T-cell (primary cell): Measurements from ENCODE around the gene FAM171A1. TPM values are rescaled to one million over a fixed set of nuclear protein-coding genes. Genes with fewer than 3 reads are reported as not detected.

Source experiments
- ATAC-seq, 4 experiments: fragments of 200-7000 bp in 3 of 4; fragments of 150-1000 bp in 1 of 4; cut with Tn5 transposase; replicated peaks in 1 of 4; 1 replicate in 3 of 4; 2 replicates in 1 of 4; pipeline ENCODE4 v1.10.0; 2021; ENCODE audit warnings: moderate library complexity in 3 of 4, mild to moderate bottlenecking in 2 of 4, moderate number of reproducible peaks in 1 of 4
- CTCF ChIA-PET, 2 donors: fragments of 300-600 bp; sonication (Branson Sonifier 250); formaldehyde crosslinking; loops; one replicate each; lab custom pipeline; 2022; ENCODE audit warnings: antibody characterized with exemption in 2 of 2; lab: Charles Lee
- POLR2A ChIA-PET, 2 donors: fragments of 300-600 bp; sonication (Branson Sonifier 250); formaldehyde crosslinking; loops; one replicate each; lab custom pipeline; 2022; ENCODE audit warnings: antibody characterized with exemption in 2 of 2; lab: Charles Lee
- DNase-seq, 35 experiments: peaks; one replicate each; pipeline versions ENCODE4 v3.0.0 to v3.0.0-alpha.2; 2013 to 2023
- H3K27ac ChIP-seq: one replicate; pipeline ENCODE4 v1.5.1; 2013; ENCODE audit warnings: low read length
- H3K27me3 ChIP-seq, 2 experiments: replicated peaks in 1 of 2; 1 replicate in 1 of 2; 2 replicates in 1 of 2; pipeline versions ENCODE4 v1.6.1 to v1.7.0; 2013; ENCODE audit warnings: low read length in 1 of 2, mixed read lengths in 1 of 2; ENCODE audit not compliant: control insufficient read depth in 2 of 2, insufficient read depth in 2 of 2; ENCODE audit errors: extremely low read depth in 1 of 2
- H3K36me3 ChIP-seq, 2 donors: 1 replicate in 1 of 2; 2 replicates in 1 of 2; pipeline versions ENCODE4 v1.6.1 to v1.7.0; 2013; ENCODE audit warnings: low read length in 1 of 2; ENCODE audit not compliant: control insufficient read depth in 2 of 2, insufficient read depth in 1 of 2; ENCODE audit errors: extremely low read depth in 1 of 2
- H3K4me1 ChIP-seq, 2 experiments: 1 replicate in 1 of 2; 2 replicates in 1 of 2; pipeline versions ENCODE4 v1.6.1 to v1.7.0; 2013; ENCODE audit warnings: low read length in 2 of 2, mixed read lengths in 1 of 2; ENCODE audit not compliant: insufficient read depth in 2 of 2, control insufficient read depth in 1 of 2; ENCODE audit errors: extremely low read depth in 1 of 2
- H3K4me3 ChIP-seq, 2 donors: 1 replicate in 1 of 2; 2 replicates in 1 of 2; pipeline versions ENCODE4 v1.5.1 to v1.7.0; 2013; ENCODE audit warnings: mild to moderate bottlenecking in 2 of 2, low read length in 1 of 2, moderate library complexity in 1 of 2; ENCODE audit not compliant: control insufficient read depth in 1 of 2; ENCODE audit errors: extremely low read depth in 1 of 2
- H3K9me3 ChIP-seq: 2 replicates; pipeline ENCODE4 v1.7.0; 2013
- H3K27ac Mint-ChIP-seq, 2 donors: one replicate each; pipeline ENCODE4 v1.8.0; 2020 to 2021; ENCODE audit warnings: mild to moderate bottlenecking in 2 of 2, mixed read lengths in 2 of 2
- H3K27me3 Mint-ChIP-seq, 2 donors: one replicate each; pipeline ENCODE4 v1.8.0; 2021 to 2022; ENCODE audit warnings: mixed read lengths in 2 of 2
- H3K36me3 Mint-ChIP-seq: one replicate; pipeline ENCODE4 v1.8.0; 2021; ENCODE audit warnings: mixed read lengths
- H3K4me1 Mint-ChIP-seq, 3 donors: one replicate each; pipeline ENCODE4 v1.8.0; 2020 to 2022; ENCODE audit warnings: mixed read lengths in 3 of 3, mild to moderate bottlenecking in 1 of 3
- H3K4me3 Mint-ChIP-seq, 3 donors: one replicate each; pipeline ENCODE4 v1.8.0; 2020 to 2022; ENCODE audit warnings: mild to moderate bottlenecking in 3 of 3, mixed read lengths in 3 of 3, moderate library complexity in 3 of 3
- H3K9me3 Mint-ChIP-seq, 3 donors: one replicate each; pipeline ENCODE4 v1.8.0; 2020 to 2022; ENCODE audit warnings: mixed read lengths in 3 of 3
- WGBS: methylation state at CpG from one replicate; pipeline ENCODE4 v1.1.5; 2013; ENCODE audit warnings: missing lambda C conversion rate; ENCODE audit not compliant: insufficient coverage; 5-methylcytosine and 5-hydroxymethylcytosine counted together
- total RNA-seq, 35 experiments: library from RNA in 6 of 35; stranded (reverse) in 6 of 35; fragments of 120-200 nt in 1 of 35; gene quantifications; one replicate each; pipeline versions ENCODE4 v1.2.1 to v1.2.4 and lab custom pipeline; 2013 to 2026

Gene FAM171A1
- total RNA-seq, 5 donors from 2014 or later (not counting 1 experiment from before 2014, with no cell fraction given) = 4.6 to 8.6 (median 7.2) TPM

DNA sequence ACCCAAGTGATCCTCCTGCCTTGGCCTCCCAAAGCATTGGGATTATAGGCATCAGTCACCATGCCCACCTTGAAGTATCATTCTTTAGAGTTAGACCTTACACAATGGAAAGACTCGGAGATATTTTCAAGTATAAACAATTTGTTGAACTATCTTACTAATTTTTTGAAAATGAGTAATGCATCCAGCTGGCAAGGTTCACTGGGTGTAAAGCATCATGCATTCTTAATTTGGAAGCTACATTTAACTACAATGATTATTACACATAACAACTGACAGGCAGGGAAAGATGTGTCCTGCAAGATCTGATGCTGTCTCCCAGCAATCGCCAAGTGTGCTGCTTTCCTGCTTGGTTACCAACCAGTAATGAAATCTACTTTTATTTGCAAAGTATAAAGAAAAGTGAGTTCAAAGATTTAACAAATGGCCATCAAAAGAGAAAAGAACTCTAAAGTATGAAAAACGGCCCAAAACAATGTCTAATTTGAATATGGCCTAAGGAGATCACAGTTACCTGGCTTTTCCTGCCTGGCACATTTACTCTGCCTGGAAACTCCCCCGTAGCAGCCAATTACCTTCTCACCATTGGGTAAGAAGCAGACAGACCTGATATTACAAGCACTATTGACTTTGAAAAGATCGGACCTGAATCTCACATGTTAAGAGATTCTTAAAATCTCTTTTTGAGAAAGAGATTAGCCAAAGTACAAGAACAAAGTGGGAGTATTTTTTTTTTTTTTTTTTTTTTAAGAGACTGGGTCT lies 143.3 kb downstream of the FAM171A1 start:
- peaks cover 0 to 3% of the 10 kb centered on the region in 2 donors for H3K36me3 ChIP-seq
- Mint-ChIP-seq H3K36me3 (peaks cover 27% of the 10 kb centered on the region), H3K4me1 (peaks cover 0 to 7% (median 6%) of the 10 kb centered on the region in 3 donors), H3K27me3 (no peaks in the 10 kb centered on the region), H3K4me3 (no peak overlapping the region), H3K27ac (no peak overlapping the region), H3K9me3 (peaks cover 0 to 14% (median 5%) of the 10 kb centered on the region in 3 donors)
- ChIA-PET POLR2A (no interaction called here), CTCF (interaction anchor here in 1 of 2 donors (0.7 kb wide), 1 partner anchor 1502 kb away, joined by 5 read pairs; no protein-coding TSS in a partner anchor)
- no peak overlapping the region for H3K4me3 ChIP-seq
- H3K27me3 ChIP-seq = no peaks in the 10 kb centered on the region
- no peak for DNase-seq
- H3K27ac ChIP-seq = no peak overlapping the region
- H3K9me3 ChIP-seq = no peaks in the 10 kb centered on the region
- H3K4me1 ChIP-seq = no peaks in the 10 kb centered on the region
- no CpG with 5 or more reads among the region's 5 CpGs for WGBS
- ATAC-seq = no peak

- CTCF ChIA-PET = no interaction called here
- ATAC-seq (no peak), DNase-seq (no peak)
- peaks cover 0 to 14% (median 5%) of the 10 kb centered on the region in 3 donors for H3K9me3 Mint-ChIP-seq
- no peaks in the 10 kb centered on the region for H3K4me1 ChIP-seq
- no peaks in the 10 kb centered on the region for H3K27me3 Mint-ChIP-seq
- peaks cover 32% of the 10 kb centered on the region for H3K36me3 Mint-ChIP-seq
- H3K27ac ChIP-seq = no peak overlapping the region
- WGBS = 96% methylated on average over 10 of the region's 10 CpGs
- H3K4me3 ChIP-seq = no peak overlapping the region
- H3K9me3 ChIP-seq = no peaks in the 10 kb centered on the region
- no peak overlapping the region for H3K4me3 Mint-ChIP-seq
- H3K27me3 ChIP-seq = no peaks in the 10 kb centered on the region
- POLR2A ChIA-PET = no interaction called here
- no peak overlapping the region for H3K27ac Mint-ChIP-seq
- H3K36me3 ChIP-seq = peaks cover 0 to 4% of the 10 kb centered on the region in 2 donors
- peaks cover 0 to 12% (median 1%) of the 10 kb centered on the region in 3 donors for H3K4me1 Mint-ChIP-seq
Measured at GRCh38 chr10:15225511-15225910, 145.6 kb downstream of the FAM171A1 start.

- peaks cover 0 to 14% (median 5%) of the 10 kb centered on the region in 3 donors for H3K9me3 Mint-ChIP-seq
- no peaks in the 10 kb centered on the region for H3K27me3 Mint-ChIP-seq
- CTCF ChIA-PET = no interaction called here
- Histone ChIP-seq H3K27ac (no peak overlapping the region), H3K27me3 (no peaks in the 10 kb centered on the region), H3K9me3 (no peaks in the 10 kb centered on the region), H3K4me3 (no peak overlapping the region), H3K4me1 (no peaks in the 10 kb centered on the region), H3K36me3 (peaks cover 2 to 6% of the 10 kb centered on the region in 2 donors)
- DNase-seq (no peak), ATAC-seq (no peak)
- peaks cover 38% of the 10 kb centered on the region for H3K36me3 Mint-ChIP-seq
- peaks cover 0 to 11% (median 1%) of the 10 kb centered on the region in 3 donors for H3K4me1 Mint-ChIP-seq
- WGBS = 96% methylated on average over 3 of the region's 5 CpGs
- POLR2A ChIA-PET = no interaction called here
- H3K27ac Mint-ChIP-seq = no peak overlapping the region
- no peak overlapping the region for H3K4me3 Mint-ChIP-seq
Measured at GRCh38 chr10:15224948-15225347, 146.1 kb downstream of the FAM171A1 start.

DNA sequence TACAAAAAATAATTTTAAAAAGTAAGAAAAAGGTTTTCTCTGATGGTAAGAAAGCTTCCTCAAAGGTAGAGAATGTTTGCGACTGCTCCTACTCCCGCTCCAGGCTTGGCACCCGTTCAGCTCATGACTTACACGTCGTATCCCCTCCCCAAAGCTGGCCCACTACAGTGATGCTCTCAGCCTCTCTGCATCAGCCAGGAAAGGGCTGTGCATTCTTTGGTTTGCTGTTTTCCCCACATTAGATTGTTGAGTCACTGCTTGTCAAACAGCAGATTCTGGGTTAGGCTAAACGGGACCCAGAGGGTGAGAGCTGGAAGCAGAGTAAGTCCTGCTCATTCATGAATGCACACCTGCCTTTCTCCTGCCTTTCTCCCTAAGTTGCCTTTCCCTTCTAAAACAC lies 147.9 kb downstream of the FAM171A1 start:
- ChIA-PET POLR2A (no interaction called here), CTCF (no interaction called here)
- H3K27ac Mint-ChIP-seq = no peak overlapping the region
- no peak overlapping the region for H3K4me3 Mint-ChIP-seq
- ATAC-seq = no peak
- H3K4me1 ChIP-seq = no peaks in the 10 kb centered on the region
- no peaks in the 10 kb centered on the region for H3K27me3 ChIP-seq
- no peaks in the 10 kb centered on the region for H3K27me3 Mint-ChIP-seq
- no peak overlapping the region for H3K27ac ChIP-seq
- DNase-seq = no peak
- no peaks in the 10 kb centered on the region for H3K9me3 ChIP-seq
- peaks cover 43% of the 10 kb centered on the region for H3K36me3 Mint-ChIP-seq
- 88% methylated on average over 1 of the region's 6 CpGs for WGBS
- no peak overlapping the region for H3K4me3 ChIP-seq
- peaks cover 0 to 5% (median 1%) of the 10 kb centered on the region in 3 donors for H3K4me1 Mint-ChIP-seq
- peaks cover 3 to 6% of the 10 kb centered on the region in 2 donors for H3K36me3 ChIP-seq
- peaks cover 0 to 14% (median 5%) of the 10 kb centered on the region in 3 donors for H3K9me3 Mint-ChIP-seq

- Mint-ChIP-seq H3K4me3 (no peak overlapping the region), H3K27me3 (no peaks in the 10 kb centered on the region), H3K4me1 (peaks cover 0 to 5% (median 0%) of the 10 kb centered on the region in 3 donors), H3K27ac (no peak overlapping the region), H3K9me3 (peaks cover 0 to 14% (median 5%) of the 10 kb centered on the region in 3 donors), H3K36me3 (peaks cover 40% of the 10 kb centered on the region)
- POLR2A ChIA-PET = no interaction called here
- H3K27me3 ChIP-seq = no peaks in the 10 kb centered on the region
- H3K9me3 ChIP-seq = no peaks in the 10 kb centered on the region
- no peak overlapping the region for H3K27ac ChIP-seq
- H3K36me3 ChIP-seq = peaks cover 3 to 6% of the 10 kb centered on the region in 2 donors
- no peaks in the 10 kb centered on the region for H3K4me1 ChIP-seq
- DNase-seq (no peak), ATAC-seq (no peak)
- no peak overlapping the region for H3K4me3 ChIP-seq
- whole genome bisulfite sequencing = 86% methylated on average over 7 of the region's 10 CpGs
- CTCF ChIA-PET = no interaction called here
Measured at GRCh38 chr10:15222511-15222910, 148.6 kb downstream of the FAM171A1 start.

GRCh38 chr10:15220445-15220844 lies 150.6 kb downstream of the FAM171A1 start:
- no peaks in the 10 kb centered on the region for H3K27me3 Mint-ChIP-seq
- H3K4me1 ChIP-seq = no peaks in the 10 kb centered on the region
- no peaks in the 10 kb centered on the region for H3K27me3 ChIP-seq
- no peak overlapping the region for H3K4me3 ChIP-seq
- POLR2A ChIA-PET = no interaction called here
- H3K27ac ChIP-seq = no peak overlapping the region
- peaks cover 0 to 14% (median 5%) of the 10 kb centered on the region in 3 donors for H3K9me3 Mint-ChIP-seq
- peaks cover 3 to 5% of the 10 kb centered on the region in 2 donors for H3K36me3 ChIP-seq
- no peaks in the 10 kb centered on the region for H3K9me3 ChIP-seq
- peaks cover 32% of the 10 kb centered on the region for H3K36me3 Mint-ChIP-seq
- ATAC-seq (no peak), DNase-seq (no peak)
- 94% methylated on average over 2 of the region's 3 CpGs for WGBS
- no peak overlapping the region for H3K27ac Mint-ChIP-seq
- CTCF ChIA-PET = no interaction called here
- no peak overlapping the region for H3K4me3 Mint-ChIP-seq
- H3K4me1 Mint-ChIP-seq = peaks cover 0 to 5% (median 0%) of the 10 kb centered on the region in 3 donors
